Hypothalamus (tissue), 51 donors: ENCODE results near the gene ZNF511.
A peak's percentile ranks its signal among the peaks of the same experiment; 100 is the strongest.

Experiments used
- DNase-seq, 51 donors: peaks; one replicate each; lab custom pipeline; 2025; lab: John Stamatoyannopoulos, UW

Gene ZNF511

DNA sequence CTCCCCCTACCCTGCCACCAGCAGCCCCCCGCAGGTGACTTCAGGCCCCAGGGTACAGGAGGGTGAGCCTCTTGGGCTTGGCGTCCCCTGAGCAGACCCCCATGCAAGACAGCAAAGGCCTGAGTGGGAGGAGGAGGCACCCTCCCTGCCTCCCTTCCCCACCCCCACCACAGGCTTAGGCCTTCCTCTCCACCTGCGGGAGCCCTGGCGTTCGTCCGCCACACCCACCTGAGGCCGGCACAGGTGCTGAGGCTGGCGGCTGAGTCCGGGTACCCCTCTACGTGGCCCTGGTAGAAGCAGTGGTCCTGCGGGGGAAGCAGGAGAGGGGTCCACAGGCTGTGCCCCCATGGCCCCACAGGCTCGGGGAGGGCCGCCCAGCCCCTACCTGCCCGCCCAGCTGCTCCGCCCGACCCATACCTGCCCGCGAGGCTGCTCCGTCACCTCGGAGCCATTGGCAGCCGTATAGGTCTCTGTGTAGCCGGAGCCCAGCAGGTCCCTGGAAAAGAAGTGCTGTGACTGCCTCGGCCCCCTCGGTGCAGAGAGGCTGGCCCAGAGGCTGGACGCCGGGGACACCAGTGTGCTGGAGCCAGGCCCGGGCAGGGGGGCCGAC is 35.1 kb upstream of the ZNF511 start:
- no peak for DNase-seq

- DNase-seq = no peak
Observed at GRCh38 chr10:133274751-133275683, 33.7 kb upstream of the ZNF511 start.

DNA sequence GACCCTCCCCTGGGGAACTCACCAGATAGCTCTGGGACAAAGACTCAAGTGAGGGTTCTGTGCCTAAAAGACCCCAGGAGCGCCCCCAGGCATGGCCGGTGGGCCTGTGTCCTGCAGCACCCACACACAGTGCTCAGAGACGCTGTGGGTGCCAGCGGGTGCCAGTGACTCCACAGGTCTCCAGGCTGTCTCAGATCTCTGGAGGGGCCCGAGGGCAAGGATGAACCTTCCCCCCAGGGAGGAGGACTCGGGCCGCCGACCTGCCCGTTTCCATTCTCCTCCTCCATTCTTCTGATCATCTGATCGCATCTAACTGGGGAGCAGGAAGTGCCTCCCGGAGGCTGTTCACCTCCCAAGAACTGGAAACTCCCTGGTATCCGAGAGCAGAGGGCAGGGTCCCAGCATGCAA is 33.0 kb upstream of the ZNF511 start:
- no peak for DNase-seq

- DNase-seq = no peak
Observed at GRCh38 chr10:133276100-133276434, 32.6 kb upstream of the ZNF511 start.

DNA sequence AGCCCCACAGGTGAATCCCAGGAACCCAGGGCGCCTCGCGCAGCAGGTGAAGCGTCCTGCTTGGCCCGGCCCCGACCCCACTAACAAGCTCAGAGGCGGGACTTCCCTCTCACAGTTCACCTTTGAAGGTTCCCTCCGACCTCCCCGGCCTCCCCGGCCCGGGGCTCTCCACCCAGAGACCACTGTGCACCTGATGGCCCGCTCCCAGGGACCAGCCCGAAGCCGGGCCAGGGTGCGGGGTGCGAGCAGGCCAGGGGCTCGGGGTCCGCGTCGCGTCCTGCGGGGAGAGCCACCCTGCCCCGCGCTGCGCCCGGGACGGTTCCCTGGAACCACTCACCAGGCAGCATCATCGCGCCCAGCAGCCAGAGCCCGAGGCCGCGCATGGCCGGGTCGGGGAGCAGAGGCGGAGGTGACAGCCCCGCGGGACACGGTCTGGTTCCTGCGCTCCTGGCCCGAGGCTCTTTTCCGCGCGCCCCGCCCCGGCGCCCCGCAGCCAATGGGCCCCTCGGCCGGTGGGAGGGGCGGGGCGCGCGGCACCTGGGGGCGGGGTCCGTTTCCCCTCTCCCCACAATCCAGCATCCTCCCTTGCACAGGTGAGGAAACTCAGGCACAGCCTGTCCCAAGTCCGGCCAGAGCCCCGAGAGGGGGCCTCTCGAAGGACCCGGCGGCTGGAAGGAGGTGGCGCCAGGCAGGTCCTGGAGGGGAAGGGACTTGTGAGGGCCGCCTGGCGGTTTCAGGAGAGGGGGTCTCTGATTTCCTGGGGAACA is 32.1 kb upstream of the ZNF511 start, which contains the start of gene ADAM8:
TSS of gene ADAM8 (minus strand) at position 434 of the 767 bp plus-strand sequence. CDS start at position 383, 51 bp downstream.
- no peak for DNase-seq

- no peak for DNase-seq
Observed at GRCh38 chr10:133277277-133277992, 31.3 kb upstream of the ZNF511 start.

DNA sequence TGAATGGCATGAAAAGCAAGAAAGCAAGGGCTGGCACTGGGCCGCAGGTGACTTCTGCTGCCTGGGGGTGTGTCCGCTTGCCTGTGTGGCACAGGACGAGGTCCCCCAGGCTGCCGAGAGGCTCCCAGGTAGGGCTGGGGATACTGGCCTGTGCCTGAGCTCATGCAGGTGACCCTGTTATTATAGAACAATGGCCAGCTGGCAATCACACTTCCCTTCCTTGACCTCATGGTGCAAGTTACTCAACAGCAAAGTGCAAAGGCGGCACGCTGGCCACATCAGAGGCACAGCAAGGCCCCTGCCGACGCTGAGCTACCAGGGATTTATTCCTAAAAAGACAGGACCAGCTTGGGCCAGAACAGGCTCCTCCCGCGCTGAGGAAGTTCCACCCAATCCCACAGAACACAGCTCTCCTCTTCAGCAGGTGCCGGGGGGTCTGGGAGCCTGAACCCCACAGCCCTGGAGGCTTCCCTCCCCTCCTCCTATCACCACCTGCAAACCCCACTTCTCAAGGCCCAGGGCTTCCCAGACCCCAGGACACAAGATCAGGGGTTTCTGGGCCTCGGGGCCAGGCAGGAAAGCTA is 30.6 kb upstream of the ZNF511 start:
- no peak for DNase-seq

- peak in 12 of 51 donors; percentile 9 to 38 (median 24) for DNase-seq
Observed at GRCh38 chr10:133278577-133279265, 30.0 kb upstream of the ZNF511 start.

- no peak for DNase-seq
Observed at GRCh38 chr10:133279326-133280226, 29.1 kb upstream of the ZNF511 start.

GRCh38 chr10:133280391-133281059 is 28.2 kb upstream of the ZNF511 start:
- DNase-seq = no peak

DNA sequence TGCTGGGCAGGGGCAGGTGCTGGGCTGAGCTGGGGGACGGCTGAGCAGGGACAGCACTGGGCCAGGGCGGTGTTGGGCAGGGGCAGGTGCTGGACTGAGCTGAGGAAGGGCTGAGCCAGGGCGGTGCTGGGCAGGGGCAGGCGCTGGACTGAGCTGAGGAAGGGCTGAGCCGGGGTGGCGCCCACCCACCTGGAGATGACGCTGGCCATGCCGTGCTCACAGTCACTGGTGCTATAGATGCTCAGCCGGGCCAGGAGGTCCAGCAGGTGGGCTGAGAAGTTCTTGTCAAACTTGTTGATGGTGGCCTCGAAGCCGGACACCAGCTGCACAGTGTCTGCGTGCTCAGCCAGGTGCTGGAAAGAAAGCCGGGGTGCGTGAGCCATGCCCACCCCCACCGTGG is 27.6 kb upstream of the ZNF511 start:
- DNase-seq = no peak

DNA sequence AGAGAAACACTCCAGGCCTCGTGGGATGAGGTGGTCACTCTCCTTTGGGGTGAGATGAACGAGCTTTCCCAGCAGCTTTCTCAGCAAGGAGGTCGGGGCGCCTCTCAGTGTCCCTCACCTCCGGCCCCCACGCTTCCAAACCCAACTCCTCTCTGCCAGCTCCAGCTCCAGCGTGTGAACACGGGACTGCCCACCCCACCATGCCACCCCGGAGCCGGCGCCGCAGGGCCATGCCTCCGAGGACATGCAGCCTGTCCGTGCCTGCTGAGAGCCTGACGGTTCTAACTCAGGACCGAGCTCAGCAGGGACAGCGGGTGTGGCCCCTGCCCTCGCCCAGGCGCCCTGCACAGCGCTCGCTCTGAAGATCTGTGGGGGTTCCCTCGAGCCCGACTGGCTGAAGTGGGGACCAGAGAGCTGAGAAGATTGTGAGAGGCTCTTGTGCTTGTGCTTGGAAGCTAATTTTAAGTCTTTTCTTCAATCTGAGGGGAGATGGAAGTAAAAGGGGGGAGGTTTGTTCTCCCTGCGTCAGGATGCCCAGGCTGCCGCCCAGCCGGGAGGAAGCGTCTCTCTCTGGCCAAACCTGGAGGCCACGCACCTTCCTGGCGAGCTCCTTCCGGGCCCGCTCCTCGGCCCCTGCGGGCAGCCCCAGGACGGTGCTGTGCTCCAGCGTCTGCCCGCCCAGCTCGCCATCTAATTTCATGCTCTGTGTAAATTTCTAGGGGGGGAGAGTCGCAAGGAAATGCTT is 26.9 kb upstream of the ZNF511 start:
- DNase-seq = no peak

DNA sequence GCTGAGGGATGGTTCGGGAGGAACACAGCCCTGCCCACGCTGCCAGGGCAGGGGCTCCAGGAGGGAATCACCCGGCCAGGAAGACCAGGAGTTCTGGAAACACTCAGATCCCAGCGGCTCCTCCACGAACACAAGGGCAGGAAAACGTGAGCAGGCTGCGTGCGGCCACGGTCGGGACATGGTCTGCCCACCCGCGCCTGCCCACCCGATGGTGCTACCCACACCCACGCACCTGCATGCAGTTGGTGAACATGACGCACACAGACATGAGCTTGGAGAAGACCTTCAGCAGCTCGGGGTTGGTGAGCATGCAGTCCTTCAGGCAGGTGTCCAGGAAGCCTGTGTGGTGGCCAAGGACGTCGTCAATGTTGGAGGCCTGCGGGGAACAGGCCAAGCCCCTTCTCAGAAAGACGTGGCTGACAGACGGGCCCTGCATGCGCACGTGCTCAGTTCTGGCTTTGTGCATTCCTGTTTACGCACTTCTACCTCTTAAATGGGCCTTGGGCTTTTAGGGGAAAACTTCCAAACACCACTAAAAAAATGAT is 25.8 kb upstream of the ZNF511 start:
- no peak for DNase-seq

GRCh38 chr10:133283931-133284330 is 24.8 kb upstream of the ZNF511 start:
- no peak for DNase-seq

GRCh38 chr10:133285217-133285616 is 23.5 kb upstream of the ZNF511 start:
- no peak for DNase-seq

GRCh38 chr10:133286366-133286765 is 22.3 kb upstream of the ZNF511 start:
- no peak for DNase-seq
